Measurements from ENCODE around the gene SYT2. TPM values are rescaled to one million over a fixed set of nuclear protein-coding genes. Genes with fewer than 3 reads are reported as not detected.
A peak's percentile ranks its signal among the peaks of the same experiment; 100 is the strongest.

SYT2 gene
- total and polyA plus RNA-seq, 9 of the 15 experiments (the other 6 are each of a cell fraction or from before 2014, with no cell fraction given): not detected

DNA sequence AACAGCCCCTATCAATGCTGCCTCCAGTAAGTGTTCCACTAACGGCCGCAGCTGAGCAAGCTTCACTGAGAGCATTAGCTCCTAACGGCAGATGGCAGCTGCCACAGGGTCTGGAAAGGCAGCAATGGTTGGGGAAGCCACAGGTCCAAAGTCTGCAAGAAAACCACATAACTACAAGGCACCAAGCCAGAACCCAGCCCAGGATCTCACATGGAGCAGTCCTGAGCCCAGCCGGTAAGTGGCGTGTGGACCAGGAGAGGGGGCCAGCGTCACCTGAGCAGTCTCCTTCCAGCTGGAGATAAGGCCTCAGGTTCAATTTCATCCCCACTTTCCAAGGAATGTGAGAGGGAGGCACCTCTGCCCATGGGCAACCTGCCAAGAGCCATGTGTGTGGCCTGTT is 13.2 kb downstream of the SYT2 start:
- peaks cover 8 to 36% of the 10 kb centered on the region in 2 experiments for H3K27me3 ChIP-seq (ENCODE audit: control insufficient read depth in 2 of 2, insufficient read depth in 2 of 2, low read length in 2 of 2)
- POLR2A ChIA-PET: interaction anchor here (1.2 kb wide), 1 partner anchor 9 kb away, joined by 3 read pairs; no protein-coding TSS in a partner anchor
- ATAC-seq: peak; percentile 75
- no peaks in the 10 kb centered on the region for H3K36me3 ChIP-seq (ENCODE audit: control insufficient read depth, insufficient read depth, low read length)
- no peak overlapping the region for H3K27ac ChIP-seq (ENCODE audit: extremely low read depth, low read depth, low read length)
- 0% methylated on average over 6 of the region's 6 CpGs for WGBS (ENCODE audit: insufficient coverage, low coverage, missing lambda C conversion rate)
- H3K9ac ChIP-seq (ENCODE audit: insufficient read depth in 1 of 2, low read depth in 2 of 2, low read length in 2 of 2): no peak overlapping the region
- CTCF ChIA-PET (ENCODE audit: low intra/inter-chr PET ratio): no interaction called here
- no peak overlapping the region for H3K4me3 ChIP-seq
- no peak for FAIRE-seq
- H3K4me2 ChIP-seq (ENCODE audit: insufficient read depth, low read length): no peak overlapping the region
- no peaks in the 10 kb centered on the region for H3K9me1 ChIP-seq (ENCODE audit: control insufficient read depth, insufficient read depth, low read length)
- peaks cover 8% of the 10 kb centered on the region for H4K20me1 ChIP-seq (replicated peaks; ENCODE audit: control insufficient read depth, insufficient read depth, low read length)
- no peaks in the 10 kb centered on the region for H3K79me2 ChIP-seq (ENCODE audit: control insufficient read depth, insufficient read depth, low read length)
- in situ Hi-C loops (cut with MboI): no loop called here
- intact Hi-C loops (cut with micrococcal nuclease): no loop called here
- H3K4me1 ChIP-seq (replicated peaks in 1 of 2; ENCODE audit: control insufficient read depth in 2 of 2, insufficient read depth in 2 of 2, low read length in 2 of 2): no peaks in the 10 kb centered on the region
- no peak overlapping the region for H2AFZ ChIP-seq (ENCODE audit: low read depth, low read length)
- DNase-seq (ENCODE audit: extremely low read depth in 1 of 4, low spot score in 3 of 4): peak in 1 of 4 experiments; percentile 13
- no TSS peak for BruUV-seq (replicated peaks)
- no peaks in the 10 kb centered on the region for H3K9me3 ChIP-seq (replicated peaks; ENCODE audit: control insufficient read depth, insufficient read depth, low read depth, low read length)
- TF ChIP-seq RAD21 (CRISPR knock-in tag; conservative IDR thresholded peaks at IDR 0.05 in 1 of 2, IDR thresholded peaks at IDR 0.05 in 1 of 2) (peak in 1 of 2 experiments; percentile 20; a peak in 1 of 4 replicates), ZNF830 (CRISPR knock-in tag; IDR thresholded peaks at IDR 0.05) (no peak), NFIC (IDR thresholded peaks at IDR 0.05) (peak; percentile 19; the same call in 1 of the 2 replicates), CXXC5 (CRISPR knock-in tag; IDR thresholded peaks at IDR 0.05) (no peak), NCOR1 (IDR thresholded peaks at IDR 0.05) (no peak), RBM22 (IDR thresholded peaks at IDR 0.05; ENCODE audit: low read depth, low read length, poor library complexity, severe bottlenecking) (no peak)
- TF ChIP-seq, protein P1, sequence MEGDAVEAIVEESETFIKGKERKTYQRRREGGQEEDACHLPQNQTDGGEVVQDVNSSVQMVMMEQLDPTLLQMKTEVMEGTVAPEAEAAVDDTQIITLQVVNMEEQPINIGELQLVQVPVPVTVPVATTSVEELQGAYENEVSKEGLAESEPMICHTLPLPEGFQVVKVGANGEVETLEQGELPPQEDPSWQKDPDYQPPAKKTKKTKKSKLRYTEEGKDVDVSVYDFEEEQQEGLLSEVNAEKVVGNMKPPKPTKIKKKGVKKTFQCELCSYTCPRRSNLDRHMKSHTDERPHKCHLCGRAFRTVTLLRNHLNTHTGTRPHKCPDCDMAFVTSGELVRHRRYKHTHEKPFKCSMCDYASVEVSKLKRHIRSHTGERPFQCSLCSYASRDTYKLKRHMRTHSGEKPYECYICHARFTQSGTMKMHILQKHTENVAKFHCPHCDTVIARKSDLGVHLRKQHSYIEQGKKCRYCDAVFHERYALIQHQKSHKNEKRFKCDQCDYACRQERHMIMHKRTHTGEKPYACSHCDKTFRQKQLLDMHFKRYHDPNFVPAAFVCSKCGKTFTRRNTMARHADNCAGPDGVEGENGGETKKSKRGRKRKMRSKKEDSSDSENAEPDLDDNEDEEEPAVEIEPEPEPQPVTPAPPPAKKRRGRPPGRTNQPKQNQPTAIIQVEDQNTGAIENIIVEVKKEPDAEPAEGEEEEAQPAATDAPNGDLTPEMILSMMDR (IDR thresholded peaks at IDR 0.05 in 2 of 3, conservative IDR thresholded peaks at IDR 0.05 in 1 of 3; ENCODE audit: insufficient read depth in 2 of 3, low read depth in 1 of 3, low read length in 3 of 3): peak; percentile 8 to 29 (median 12); a peak in 2 of 6 replicates
- TF ChIP-seq, protein P2, sequence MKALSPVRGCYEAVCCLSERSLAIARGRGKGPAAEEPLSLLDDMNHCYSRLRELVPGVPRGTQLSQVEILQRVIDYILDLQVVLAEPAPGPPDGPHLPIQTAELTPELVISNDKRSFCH (CRISPR knock-in tag; IDR thresholded peaks at IDR 0.05): no peak
- TF ChIP-seq, protein P2 (tag; IDR thresholded peaks at IDR 0.05): no peak
- TF ChIP-seq, protein P3, sequence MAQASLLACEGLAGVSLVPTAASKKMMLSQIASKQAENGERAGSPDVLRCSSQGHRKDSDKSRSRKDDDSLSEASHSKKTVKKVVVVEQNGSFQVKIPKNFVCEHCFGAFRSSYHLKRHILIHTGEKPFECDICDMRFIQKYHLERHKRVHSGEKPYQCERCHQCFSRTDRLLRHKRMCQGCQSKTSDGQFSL (CRISPR knock-in tag; IDR thresholded peaks at IDR 0.05): no peak
- TF ChIP-seq, protein P3 (tag; IDR thresholded peaks at IDR 0.05): no peak
